ENCODE data around the gene FAM177A1.

The FAM177A1 gene

DNA sequence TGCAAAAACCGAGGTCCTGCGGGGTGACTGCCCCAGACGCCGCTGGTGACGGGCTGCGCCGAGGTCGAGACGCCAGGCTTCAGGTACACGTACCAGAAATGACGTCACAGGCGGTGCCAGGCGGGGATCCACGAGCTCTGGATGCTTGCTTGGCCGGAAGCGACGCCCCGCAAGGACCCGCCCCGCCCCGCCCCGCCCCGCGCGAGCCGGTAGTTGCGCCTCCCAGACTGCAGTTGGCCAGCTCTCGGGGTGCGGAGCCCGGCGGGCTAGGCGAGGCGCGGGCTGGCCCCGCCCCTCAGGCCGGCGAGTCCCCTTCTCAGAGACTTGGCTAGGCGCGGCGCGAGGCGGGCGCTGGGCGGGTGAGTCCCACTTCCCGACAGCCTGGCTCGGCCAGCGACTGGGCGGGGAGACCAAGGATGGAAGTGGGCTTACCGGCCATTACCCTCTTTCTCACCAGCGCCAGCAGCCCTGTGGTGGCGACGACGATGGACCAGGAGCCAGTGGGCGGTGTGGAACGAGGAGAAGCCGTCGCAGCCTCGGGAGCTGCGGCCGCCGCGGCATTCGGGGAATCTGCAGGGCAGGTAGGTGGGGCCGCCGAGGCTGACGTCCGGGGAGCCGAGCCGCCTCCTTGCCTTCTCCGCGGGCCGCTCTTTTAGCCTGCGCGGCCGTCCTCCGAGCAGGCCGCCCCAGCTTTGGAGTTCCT is at the start of gene FAM177A1:
FAM177A1 (plus strand) TSS at position 225 of the 703 bp plus-strand sequence; CDS start at position 417, 192 bp downstream.
- H3K9me3 ChIP-seq (ENCODE audit: control insufficient read depth in 1 of 2, low read length in 2 of 2) = no peaks in the 10 kb centered on the region
- H3K36me3 ChIP-seq (ENCODE audit: control insufficient read depth in 1 of 2, insufficient read depth in 2 of 2, low read length in 2 of 2) = peaks cover 0 to 10% of the 10 kb centered on the region in 2 donors
- H3K27me3 ChIP-seq (ENCODE audit: control insufficient read depth in 1 of 2, insufficient read depth in 2 of 2, low read length in 2 of 2) = no peaks in the 10 kb centered on the region
- no peaks in the 10 kb centered on the region for H3K4me1 ChIP-seq (ENCODE audit: control insufficient read depth in 1 of 2, insufficient read depth in 2 of 2, low read length in 2 of 2)
- H3K4me3 ChIP-seq (ENCODE audit: low read depth in 1 of 2, low read length in 2 of 2) = peak within 1 kb of the TSS; percentile 88 to 91
- H3K27ac ChIP-seq (ENCODE audit: low read depth, low read length) = peak within 1 kb of the TSS; percentile 98
- peak within 1 kb of the TSS; percentile 89 to 97 for H3K9ac ChIP-seq (ENCODE audit: low read depth in 1 of 2, low read length in 2 of 2)

DNA sequence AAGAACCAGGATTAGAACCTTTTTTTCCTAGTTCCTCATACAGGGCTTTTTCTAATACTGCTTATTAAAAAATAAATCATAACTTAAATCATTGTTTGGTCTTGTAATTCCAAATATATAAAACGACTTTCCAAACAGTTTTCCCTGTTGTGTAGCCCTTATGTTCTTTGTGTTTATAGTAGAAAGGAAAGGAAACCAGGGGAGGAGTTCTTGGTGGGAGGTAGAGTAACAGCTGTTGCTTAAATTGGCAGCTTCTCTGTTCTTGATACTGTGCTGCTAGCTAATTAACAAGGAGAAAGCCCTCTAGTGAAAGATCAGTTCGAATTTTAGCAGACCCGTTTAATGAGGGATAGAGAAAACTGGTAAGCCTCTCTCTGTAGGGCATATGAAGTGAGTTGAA is 48.3 kb upstream of the FAM177A1 start:
- H3K9me3 ChIP-seq (ENCODE audit: control insufficient read depth in 1 of 2, low read length in 2 of 2) = no peaks in the 10 kb centered on the region
- no peak overlapping the region for H3K27ac ChIP-seq (ENCODE audit: low read depth, low read length)
- H3K36me3 ChIP-seq (ENCODE audit: control insufficient read depth in 1 of 2, insufficient read depth in 2 of 2, low read length in 2 of 2) = peaks cover 0 to 10% of the 10 kb centered on the region in 2 donors
- H3K4me3 ChIP-seq (ENCODE audit: low read depth in 1 of 2, low read length in 2 of 2) = no peak overlapping the region
- H3K4me1 ChIP-seq (ENCODE audit: control insufficient read depth in 1 of 2, insufficient read depth in 2 of 2, low read length in 2 of 2) = no peaks in the 10 kb centered on the region
- no peak overlapping the region for H3K9ac ChIP-seq (ENCODE audit: low read depth in 1 of 2, low read length in 2 of 2)
- H3K27me3 ChIP-seq (ENCODE audit: control insufficient read depth in 1 of 2, insufficient read depth in 2 of 2, low read length in 2 of 2) = no peaks in the 10 kb centered on the region

GRCh38 chr14:34999500-34999899 is 46.6 kb upstream of the FAM177A1 start:
- H3K27me3 ChIP-seq (ENCODE audit: control insufficient read depth in 1 of 2, insufficient read depth in 2 of 2, low read length in 2 of 2) = no peaks in the 10 kb centered on the region
- H3K4me1 ChIP-seq (ENCODE audit: control insufficient read depth in 1 of 2, insufficient read depth in 2 of 2, low read length in 2 of 2) = no peaks in the 10 kb centered on the region
- no peak overlapping the region for H3K27ac ChIP-seq (ENCODE audit: low read depth, low read length)
- H3K4me3 ChIP-seq (ENCODE audit: low read depth in 1 of 2, low read length in 2 of 2) = no peak overlapping the region
- no peaks in the 10 kb centered on the region for H3K9me3 ChIP-seq (ENCODE audit: control insufficient read depth in 1 of 2, low read length in 2 of 2)
- H3K36me3 ChIP-seq (ENCODE audit: control insufficient read depth in 1 of 2, insufficient read depth in 2 of 2, low read length in 2 of 2) = peaks cover 0 to 15% of the 10 kb centered on the region in 2 donors
- H3K9ac ChIP-seq (ENCODE audit: low read depth in 1 of 2, low read length in 2 of 2) = no peak overlapping the region

DNA sequence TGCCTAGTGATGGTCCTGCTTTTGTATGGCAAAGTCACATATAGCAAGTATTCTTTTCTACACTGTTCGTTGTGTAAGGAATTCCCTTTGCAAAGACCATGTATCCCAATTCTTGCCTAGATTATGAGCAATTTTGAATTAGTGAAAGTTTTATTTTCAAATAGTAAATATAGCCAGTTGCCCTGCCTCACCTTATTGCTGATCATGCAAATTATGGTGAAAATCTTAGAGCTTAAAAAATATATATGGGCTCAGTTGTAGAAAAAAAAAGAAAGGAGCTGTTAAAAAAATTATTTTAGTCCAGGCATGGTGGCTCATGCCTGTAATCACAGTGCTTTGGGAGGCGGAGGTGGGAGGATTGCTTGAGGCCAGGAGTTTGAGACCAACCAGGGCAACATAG is 44.5 kb upstream of the FAM177A1 start:
- no peak overlapping the region for H3K27ac ChIP-seq (ENCODE audit: low read depth, low read length)
- H3K4me1 ChIP-seq (ENCODE audit: control insufficient read depth in 1 of 2, insufficient read depth in 2 of 2, low read length in 2 of 2) = no peaks in the 10 kb centered on the region
- H3K36me3 ChIP-seq (ENCODE audit: control insufficient read depth in 1 of 2, insufficient read depth in 2 of 2, low read length in 2 of 2) = peaks cover 0 to 18% of the 10 kb centered on the region in 2 donors
- H3K4me3 ChIP-seq (ENCODE audit: low read depth in 1 of 2, low read length in 2 of 2) = no peak overlapping the region
- H3K9ac ChIP-seq (ENCODE audit: low read depth in 1 of 2, low read length in 2 of 2) = no peak overlapping the region
- no peaks in the 10 kb centered on the region for H3K27me3 ChIP-seq (ENCODE audit: control insufficient read depth in 1 of 2, insufficient read depth in 2 of 2, low read length in 2 of 2)
- H3K9me3 ChIP-seq (ENCODE audit: control insufficient read depth in 1 of 2, low read length in 2 of 2) = no peaks in the 10 kb centered on the region

GRCh38 chr14:35004839-35005238 is 41.2 kb upstream of the FAM177A1 start:
- Histone ChIP-seq H3K9ac (ENCODE audit: low read depth in 1 of 2, low read length in 2 of 2) (no peak overlapping the region), H3K4me1 (ENCODE audit: control insufficient read depth in 1 of 2, insufficient read depth in 2 of 2, low read length in 2 of 2) (no peaks in the 10 kb centered on the region), H3K27ac (ENCODE audit: low read depth, low read length) (no peak overlapping the region), H3K4me3 (ENCODE audit: low read depth in 1 of 2, low read length in 2 of 2) (no peak overlapping the region), H3K36me3 (ENCODE audit: control insufficient read depth in 1 of 2, insufficient read depth in 2 of 2, low read length in 2 of 2) (peaks cover 7 to 22% of the 10 kb centered on the region in 2 donors), H3K9me3 (ENCODE audit: control insufficient read depth in 1 of 2, low read length in 2 of 2) (no peaks in the 10 kb centered on the region), H3K27me3 (ENCODE audit: control insufficient read depth in 1 of 2, insufficient read depth in 2 of 2, low read length in 2 of 2) (no peaks in the 10 kb centered on the region)

GRCh38 chr14:35016568-35016967 is 29.5 kb upstream of the FAM177A1 start:
- Histone ChIP-seq H3K27me3 (ENCODE audit: control insufficient read depth in 1 of 2, insufficient read depth in 2 of 2, low read length in 2 of 2) (no peaks in the 10 kb centered on the region), H3K4me1 (ENCODE audit: control insufficient read depth in 1 of 2, insufficient read depth in 2 of 2, low read length in 2 of 2) (no peaks in the 10 kb centered on the region), H3K9ac (ENCODE audit: low read depth in 1 of 2, low read length in 2 of 2) (no peak overlapping the region), H3K9me3 (ENCODE audit: control insufficient read depth in 1 of 2, low read length in 2 of 2) (no peaks in the 10 kb centered on the region), H3K36me3 (ENCODE audit: control insufficient read depth in 1 of 2, insufficient read depth in 2 of 2, low read length in 2 of 2) (peaks cover 21 to 69% of the 10 kb centered on the region in 2 donors), H3K4me3 (ENCODE audit: low read depth in 1 of 2, low read length in 2 of 2) (no peak overlapping the region), H3K27ac (ENCODE audit: low read depth, low read length) (no peak overlapping the region)

GRCh38 chr14:35020713-35021112 is 25.4 kb upstream of the FAM177A1 start:
- Histone ChIP-seq H3K27ac (ENCODE audit: low read depth, low read length) (no peak overlapping the region), H3K36me3 (ENCODE audit: control insufficient read depth in 1 of 2, insufficient read depth in 2 of 2, low read length in 2 of 2) (peaks cover 29 to 66% of the 10 kb centered on the region in 2 donors), H3K9me3 (ENCODE audit: control insufficient read depth in 1 of 2, low read length in 2 of 2) (no peaks in the 10 kb centered on the region), H3K4me1 (ENCODE audit: control insufficient read depth in 1 of 2, insufficient read depth in 2 of 2, low read length in 2 of 2) (no peaks in the 10 kb centered on the region), H3K9ac (ENCODE audit: low read depth in 1 of 2, low read length in 2 of 2) (no peak overlapping the region), H3K4me3 (ENCODE audit: low read depth in 1 of 2, low read length in 2 of 2) (no peak overlapping the region), H3K27me3 (ENCODE audit: control insufficient read depth in 1 of 2, insufficient read depth in 2 of 2, low read length in 2 of 2) (no peaks in the 10 kb centered on the region)

- no peak overlapping the region for H3K4me3 ChIP-seq (ENCODE audit: low read depth in 1 of 2, low read length in 2 of 2)
- no peak overlapping the region for H3K9ac ChIP-seq (ENCODE audit: low read depth in 1 of 2, low read length in 2 of 2)
- no peaks in the 10 kb centered on the region for H3K4me1 ChIP-seq (ENCODE audit: control insufficient read depth in 1 of 2, insufficient read depth in 2 of 2, low read length in 2 of 2)
- peaks cover 24 to 54% of the 10 kb centered on the region in 2 donors for H3K36me3 ChIP-seq (ENCODE audit: control insufficient read depth in 1 of 2, insufficient read depth in 2 of 2, low read length in 2 of 2)
- no peak overlapping the region for H3K27ac ChIP-seq (ENCODE audit: low read depth, low read length)
- H3K27me3 ChIP-seq (ENCODE audit: control insufficient read depth in 1 of 2, insufficient read depth in 2 of 2, low read length in 2 of 2) = no peaks in the 10 kb centered on the region
- H3K9me3 ChIP-seq (ENCODE audit: control insufficient read depth in 1 of 2, low read length in 2 of 2) = no peaks in the 10 kb centered on the region
Observed at GRCh38 chr14:35028435-35028834, 17.6 kb upstream of the FAM177A1 start.

DNA sequence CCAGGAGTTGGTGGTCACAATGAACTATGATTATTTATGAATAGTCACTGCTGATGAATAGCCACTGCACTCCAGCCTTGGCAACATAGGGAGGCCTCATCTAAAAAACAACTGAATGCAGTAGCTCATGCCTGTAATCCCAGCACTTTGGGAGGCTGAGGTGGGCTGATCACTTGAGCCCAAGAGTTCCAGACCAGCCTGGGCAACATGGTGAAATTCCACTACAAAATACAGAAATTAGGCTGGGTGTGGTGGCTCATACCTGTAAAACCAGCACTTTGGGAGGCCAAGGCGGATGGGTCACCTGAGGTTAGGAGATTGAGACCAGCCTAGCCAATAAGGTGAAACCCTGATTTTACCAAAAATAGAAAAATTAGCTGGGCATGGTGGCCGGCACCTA is 13.5 kb upstream of the FAM177A1 start:
- no peak overlapping the region for H3K4me3 ChIP-seq (ENCODE audit: low read depth in 1 of 2, low read length in 2 of 2)
- no peaks in the 10 kb centered on the region for H3K4me1 ChIP-seq (ENCODE audit: control insufficient read depth in 1 of 2, insufficient read depth in 2 of 2, low read length in 2 of 2)
- H3K27me3 ChIP-seq (ENCODE audit: control insufficient read depth in 1 of 2, insufficient read depth in 2 of 2, low read length in 2 of 2) = no peaks in the 10 kb centered on the region
- peaks cover 0 to 4% of the 10 kb centered on the region in 2 donors for H3K9me3 ChIP-seq (ENCODE audit: control insufficient read depth in 1 of 2, low read length in 2 of 2)
- H3K9ac ChIP-seq (ENCODE audit: low read depth in 1 of 2, low read length in 2 of 2) = no peak overlapping the region
- no peak overlapping the region for H3K27ac ChIP-seq (ENCODE audit: low read depth, low read length)
- peaks cover 15 to 26% of the 10 kb centered on the region in 2 donors for H3K36me3 ChIP-seq (ENCODE audit: control insufficient read depth in 1 of 2, insufficient read depth in 2 of 2, low read length in 2 of 2)

DNA sequence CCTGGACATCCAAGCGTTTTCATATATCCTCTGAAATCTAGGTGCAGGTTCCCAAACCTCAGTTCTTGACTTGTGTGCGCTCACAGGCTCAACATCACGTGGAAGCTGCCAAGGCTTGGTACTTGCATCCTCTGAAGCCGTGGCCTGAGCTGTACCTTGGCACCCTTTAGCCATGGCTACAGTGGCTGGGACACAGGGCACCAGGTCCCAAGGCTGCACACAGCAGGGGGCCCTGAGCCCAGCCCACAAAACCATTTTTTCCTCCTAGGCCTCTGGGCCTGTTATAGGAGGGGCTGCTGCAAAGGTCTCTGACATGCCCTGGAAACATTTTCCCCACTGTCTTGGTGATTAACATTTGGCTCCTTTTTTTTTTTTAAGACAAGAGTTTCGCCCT is 11.6 kb upstream of the FAM177A1 start:
- peaks cover 0 to 4% of the 10 kb centered on the region in 2 donors for H3K9me3 ChIP-seq (ENCODE audit: control insufficient read depth in 1 of 2, low read length in 2 of 2)
- peaks cover under 1 to 14% of the 10 kb centered on the region in 2 donors for H3K36me3 ChIP-seq (ENCODE audit: control insufficient read depth in 1 of 2, insufficient read depth in 2 of 2, low read length in 2 of 2)
- no peaks in the 10 kb centered on the region for H3K27me3 ChIP-seq (ENCODE audit: control insufficient read depth in 1 of 2, insufficient read depth in 2 of 2, low read length in 2 of 2)
- H3K9ac ChIP-seq (ENCODE audit: low read depth in 1 of 2, low read length in 2 of 2) = no peak overlapping the region
- no peak overlapping the region for H3K27ac ChIP-seq (ENCODE audit: low read depth, low read length)
- no peak overlapping the region for H3K4me3 ChIP-seq (ENCODE audit: low read depth in 1 of 2, low read length in 2 of 2)
- H3K4me1 ChIP-seq (ENCODE audit: control insufficient read depth in 1 of 2, insufficient read depth in 2 of 2, low read length in 2 of 2) = no peaks in the 10 kb centered on the region
